HG02970 (cell line): ENCODE measurements around the gene PRKCI.
"Not testable (repeated sequence)": the region's sequence is repeated elsewhere in the genome, so short reads cannot be mapped to it uniquely, and the experiment has no call there.

Experiments used
- ATAC-seq: cut with Tn5 transposase; IDR thresholded peaks from one replicate; pipeline ENCODE4 v1.9.1; 2021; ENCODE audit warnings: mild to moderate bottlenecking, moderate library complexity, moderate number of reproducible peaks; ENCODE audit not compliant: unreplicated experiment, low FRiP score

The PRKCI gene

DNA sequence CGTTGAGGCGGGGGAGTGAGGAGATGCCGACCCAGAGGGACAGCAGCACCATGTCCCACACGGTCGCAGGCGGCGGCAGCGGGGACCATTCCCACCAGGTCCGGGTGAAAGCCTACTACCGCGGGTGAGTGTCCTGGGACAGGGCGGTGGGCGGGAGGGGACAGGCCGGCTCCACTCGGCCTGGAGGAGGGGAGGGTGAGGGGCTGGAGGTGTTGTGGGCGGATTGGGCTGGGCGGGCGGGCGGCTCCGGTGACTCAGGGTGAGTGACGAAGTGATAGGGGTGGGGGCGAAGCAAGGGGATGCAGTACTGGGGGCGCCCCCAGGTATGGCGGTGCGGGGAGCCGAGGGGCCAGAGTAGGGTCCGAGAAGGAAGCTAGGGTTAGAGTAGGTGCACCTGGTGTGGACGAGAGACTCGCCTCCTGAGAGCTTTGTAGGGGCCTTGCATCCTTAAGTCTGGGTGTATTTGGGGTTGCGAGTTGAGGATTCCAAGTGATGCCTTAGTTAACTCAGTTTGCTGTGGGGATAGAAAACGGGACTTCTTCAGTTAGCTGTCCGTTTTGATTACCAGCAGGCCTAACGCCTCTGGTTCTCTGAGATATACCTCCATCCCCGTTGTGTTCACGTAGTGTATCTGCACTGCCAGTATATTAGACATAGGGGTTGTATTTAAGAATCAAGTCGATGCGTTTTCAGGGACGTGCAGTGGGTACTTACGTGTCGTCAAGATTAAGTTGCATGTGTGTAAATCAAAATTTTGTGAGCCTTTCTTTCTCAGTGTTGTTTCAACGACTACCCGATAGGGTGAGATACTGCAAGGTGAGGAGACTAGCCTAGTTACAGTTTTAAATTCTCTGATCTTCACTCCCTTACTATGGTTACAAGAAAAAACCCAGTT, 670 bp downstream of the PRKCI start:
- peak; percentile 21 for ATAC-seq

DNA sequence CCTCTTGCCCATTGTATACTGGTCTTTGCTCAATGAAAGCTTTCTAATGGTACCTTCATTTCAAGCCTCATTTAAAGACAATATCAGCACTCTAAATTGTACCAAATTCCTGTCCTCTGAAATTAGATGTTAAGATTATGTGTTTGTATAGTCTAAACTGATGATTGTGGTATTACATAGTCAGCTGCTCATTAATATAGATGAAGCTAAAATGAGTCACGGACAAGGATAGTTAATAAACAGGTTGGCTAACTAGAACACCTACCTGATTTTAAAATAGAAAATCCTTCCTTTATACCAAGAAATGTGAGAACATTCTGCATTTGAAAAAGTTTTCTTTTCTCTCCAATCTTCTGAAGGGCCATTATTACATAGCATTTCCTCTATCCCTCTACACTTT, 2.9 kb downstream of the PRKCI start:
- ATAC-seq = no peak

DNA sequence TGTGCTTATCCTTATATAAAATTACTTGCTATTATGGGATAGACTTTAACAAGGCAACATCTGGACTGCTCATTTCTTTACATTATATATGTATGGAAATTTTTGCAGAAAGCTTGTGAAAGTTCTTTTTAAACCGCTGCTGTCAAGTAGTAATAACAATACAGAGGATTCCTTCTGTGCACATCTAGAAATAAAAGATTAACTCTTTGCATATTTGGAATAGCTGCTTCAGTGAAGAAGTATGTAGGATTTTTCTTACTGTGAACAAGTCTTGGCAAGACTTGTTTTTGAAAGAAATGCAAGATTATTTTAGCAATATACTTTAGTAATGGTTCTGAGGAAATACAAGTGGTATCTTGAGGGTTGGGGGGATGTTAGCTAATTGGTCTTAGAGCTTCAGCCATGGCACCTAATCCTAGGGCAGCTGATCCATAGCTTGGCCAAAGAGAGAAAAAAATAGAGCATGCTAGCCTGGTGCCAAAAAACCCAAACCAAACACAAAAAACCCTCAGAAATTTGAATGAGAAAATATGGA, 4.3 kb downstream of the PRKCI start:
- no peak for ATAC-seq

DNA sequence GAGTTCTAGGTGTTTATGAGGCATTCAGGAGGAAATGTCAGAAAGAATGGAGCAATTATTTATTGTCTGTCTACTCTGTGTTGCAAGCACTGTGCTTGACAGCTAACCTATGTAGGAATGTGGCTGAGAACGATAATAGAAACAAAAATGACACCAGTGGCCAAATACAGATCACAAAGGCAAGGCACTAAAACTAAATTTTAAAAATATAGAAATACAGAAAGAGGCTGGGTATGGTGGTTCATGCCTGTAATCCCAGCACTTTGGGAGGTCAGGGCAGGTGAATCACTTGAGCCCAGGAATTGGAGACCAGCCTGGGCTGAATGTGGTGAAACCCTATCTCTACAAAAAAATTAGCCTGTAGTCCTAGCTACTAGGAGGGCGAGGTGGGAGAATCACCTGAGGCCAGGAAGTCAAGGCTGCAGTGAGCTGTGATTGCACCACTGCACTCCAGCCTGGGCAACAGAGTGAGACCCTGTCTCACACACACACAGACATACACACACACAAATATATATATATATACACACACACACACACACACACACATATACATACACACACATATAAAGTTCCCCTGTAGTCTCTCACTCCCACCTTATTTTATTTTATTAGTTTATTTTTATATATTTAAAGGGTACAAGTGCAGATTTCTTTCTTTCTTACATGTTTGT, 6.0 kb downstream of the PRKCI start:
- ATAC-seq = no peak

DNA sequence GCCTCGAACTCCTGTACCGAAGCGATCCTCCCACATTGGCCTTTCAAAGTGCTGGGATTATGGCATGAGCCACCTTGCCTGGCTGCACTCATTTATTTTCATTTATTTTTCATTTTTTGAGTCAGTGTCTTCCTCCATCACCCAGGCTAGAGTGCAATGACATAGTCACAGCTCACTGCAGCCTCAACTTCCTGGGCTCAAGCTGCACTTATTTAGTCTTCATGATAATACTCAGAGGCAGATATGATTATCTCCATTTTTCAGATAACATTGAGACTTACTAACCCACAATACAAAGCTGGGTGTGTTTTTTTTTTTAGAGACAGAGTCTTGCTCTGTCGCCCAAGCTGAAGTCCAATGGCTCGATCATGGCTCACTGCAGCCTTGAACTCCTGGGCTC, 10.0 kb downstream of the PRKCI start:
- ATAC-seq = no peak

DNA sequence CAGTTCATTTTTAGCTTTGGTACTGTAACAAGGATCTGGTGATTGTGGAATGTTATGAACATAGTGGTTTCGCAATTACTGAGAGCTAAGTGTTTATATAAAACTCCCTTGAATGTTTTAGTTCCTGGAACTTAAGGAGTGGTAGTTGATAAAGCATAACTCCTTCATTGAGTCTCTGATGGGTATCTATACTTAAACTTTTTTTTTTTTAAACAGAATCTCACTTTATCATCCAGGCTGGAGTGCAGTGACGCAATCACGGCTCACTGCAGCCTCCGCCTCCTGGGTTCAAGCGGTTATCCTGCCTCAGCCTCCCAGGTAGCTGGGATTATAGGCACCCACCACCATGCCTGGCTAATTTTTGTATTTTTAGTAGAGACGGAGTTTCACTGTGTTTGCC, 11.3 kb downstream of the PRKCI start:
- ATAC-seq = no peak

DNA sequence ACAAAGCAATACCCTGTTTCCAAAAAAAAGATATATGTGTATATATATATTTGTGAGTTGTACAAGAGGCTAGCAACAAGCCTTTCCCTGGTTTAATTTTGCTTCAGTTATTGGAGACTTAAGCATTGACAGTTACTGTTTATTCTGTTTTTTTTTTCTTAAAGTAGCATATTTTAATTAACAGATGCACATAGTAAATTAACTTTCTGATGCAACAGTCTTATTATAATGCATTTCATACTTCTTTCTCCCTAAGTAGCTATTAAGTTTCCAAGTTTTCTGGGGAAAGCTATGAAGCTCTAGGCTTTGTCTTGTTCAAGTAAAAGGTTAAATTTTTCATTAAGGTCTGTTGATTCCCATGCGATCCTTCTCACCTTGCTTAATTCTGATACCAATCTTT, 17.9 kb downstream of the PRKCI start:
- ATAC-seq = no peak

DNA sequence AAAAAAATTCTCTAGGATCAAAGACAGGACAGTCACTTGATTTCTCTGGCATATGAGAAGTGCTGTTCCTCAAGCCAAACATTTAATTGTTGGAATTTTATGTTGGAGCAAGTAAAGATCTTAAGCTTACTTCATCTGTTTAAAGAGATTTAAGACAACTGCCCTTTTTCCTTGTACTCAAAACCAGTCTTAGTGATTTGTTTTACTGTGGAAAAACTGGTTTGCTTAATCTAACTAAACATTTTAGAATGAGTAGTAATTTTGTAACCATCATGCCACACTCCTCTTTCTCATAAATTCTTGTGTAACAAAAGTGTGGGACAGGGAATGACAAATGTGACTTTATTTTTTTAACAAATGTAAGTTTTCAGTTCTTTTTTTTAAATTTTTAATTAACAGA, 18.4 kb downstream of the PRKCI start:
- ATAC-seq = no peak

DNA sequence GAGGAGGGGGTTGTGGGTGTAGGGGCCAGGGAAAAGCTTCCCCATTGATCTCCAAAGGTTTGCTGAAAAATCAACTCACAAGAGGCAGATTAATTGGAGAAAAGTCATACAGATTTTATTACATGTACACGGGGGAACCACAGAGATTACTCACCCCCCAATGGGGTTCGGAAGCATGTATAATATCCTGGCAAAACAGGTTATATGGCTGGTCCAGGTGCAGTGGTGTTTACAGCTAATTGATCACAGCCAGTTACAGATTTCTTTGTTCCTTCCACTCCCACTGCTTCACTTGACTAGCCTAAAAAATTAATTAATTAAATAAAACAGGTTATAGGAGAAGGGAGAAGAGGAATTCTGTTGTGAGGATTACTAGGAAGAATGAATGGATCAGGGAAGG, 22.4 kb downstream of the PRKCI start:
- ATAC-seq = no peak

DNA sequence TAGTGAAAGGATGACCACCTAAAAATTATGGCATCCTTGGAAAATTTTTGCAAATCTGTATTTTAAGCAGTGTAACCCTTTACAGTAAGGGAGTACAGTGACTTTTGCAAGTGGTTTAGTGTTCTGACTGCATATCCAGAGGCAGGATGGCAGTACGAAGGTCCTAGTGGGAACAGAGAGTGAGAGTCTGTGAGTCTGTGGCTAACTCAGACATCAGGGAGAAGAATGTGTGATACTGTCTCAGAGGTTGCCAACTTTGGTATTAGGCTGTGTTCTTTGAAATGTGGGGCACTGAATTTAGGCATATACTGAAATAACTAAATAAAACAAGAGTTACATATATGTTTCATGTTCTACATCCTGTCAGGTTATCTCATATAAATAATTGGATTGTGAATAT, 25.7 kb downstream of the PRKCI start:
- no peak for ATAC-seq

DNA sequence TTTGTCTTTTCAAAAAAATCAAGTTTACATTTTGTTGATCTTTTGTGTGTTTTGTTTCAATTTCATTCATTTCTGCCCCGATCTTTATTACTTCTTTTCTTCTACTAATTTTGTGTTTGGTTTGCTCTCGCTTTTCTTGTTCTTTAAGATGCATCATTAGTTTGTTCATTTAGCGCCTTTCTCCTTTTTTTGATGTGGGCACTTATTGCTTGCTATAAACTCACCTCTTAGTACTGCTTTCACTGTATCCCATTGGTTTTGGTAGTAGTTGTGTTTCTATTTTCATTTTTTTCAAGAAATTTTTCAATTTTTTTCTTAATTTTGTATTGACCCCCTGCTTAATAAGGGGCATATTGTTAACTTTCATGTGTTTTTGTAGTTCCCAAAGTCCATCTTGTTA, 34.4 kb downstream of the PRKCI start:
- no peak for ATAC-seq

DNA sequence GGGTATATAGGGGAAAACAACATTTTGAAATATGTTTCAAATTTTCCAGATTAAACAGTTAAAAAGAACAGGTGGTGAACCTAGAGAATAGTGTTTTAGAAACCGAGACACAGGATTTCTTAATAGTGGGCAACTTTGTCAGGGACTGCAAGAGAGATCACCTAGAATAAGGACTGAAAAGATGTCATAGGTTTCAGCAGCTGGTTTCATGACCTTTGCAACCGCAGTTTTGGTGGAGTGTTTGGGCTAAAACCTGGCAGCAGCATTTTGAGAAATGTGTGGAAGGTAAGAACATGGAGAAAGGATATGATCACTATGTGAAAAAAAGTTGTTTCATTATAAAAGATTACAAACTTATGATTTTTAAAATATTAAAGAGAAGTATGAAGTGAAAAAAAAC, 34.9 kb downstream of the PRKCI start:
- peak; percentile 69 for ATAC-seq

DNA sequence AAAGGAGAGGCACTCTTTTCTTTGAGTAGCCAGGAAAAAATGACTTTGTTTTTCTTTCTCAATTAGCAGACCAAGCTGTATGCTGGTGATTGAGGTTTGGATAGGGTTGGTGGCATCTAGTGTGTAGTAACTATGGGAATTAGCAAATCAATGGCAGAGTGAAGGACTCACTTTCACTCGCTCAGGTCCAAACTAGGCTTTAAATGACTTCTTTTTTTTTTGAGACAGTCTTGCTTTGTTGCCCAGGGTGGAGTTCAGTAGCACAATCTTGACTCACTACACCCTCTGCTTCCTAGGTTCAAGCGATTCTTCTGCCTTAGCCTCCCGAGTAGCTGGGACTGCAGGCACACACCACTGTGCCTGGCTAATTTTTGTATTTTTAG, 35.9 kb downstream of the PRKCI start:
- ATAC-seq = no peak

DNA sequence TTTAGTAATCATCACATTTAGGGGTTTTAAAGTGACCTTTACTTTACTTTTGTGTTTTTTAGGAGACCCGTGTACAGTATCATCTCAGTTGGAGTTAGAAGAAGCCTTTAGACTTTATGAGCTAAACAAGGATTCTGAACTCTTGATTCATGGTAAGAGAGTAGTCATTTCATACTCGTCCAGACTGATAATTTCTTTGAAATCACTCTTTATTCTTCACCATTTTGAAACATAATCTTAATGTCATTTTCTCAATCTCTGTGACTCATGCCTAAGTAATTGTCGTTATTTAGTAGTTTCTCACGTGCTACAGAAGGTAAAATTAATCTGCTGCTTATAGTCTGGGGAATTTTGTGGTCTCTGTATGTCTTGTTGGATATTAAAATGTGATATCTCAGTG, 37.7 kb downstream of the PRKCI start:
- ATAC-seq = no peak

DNA sequence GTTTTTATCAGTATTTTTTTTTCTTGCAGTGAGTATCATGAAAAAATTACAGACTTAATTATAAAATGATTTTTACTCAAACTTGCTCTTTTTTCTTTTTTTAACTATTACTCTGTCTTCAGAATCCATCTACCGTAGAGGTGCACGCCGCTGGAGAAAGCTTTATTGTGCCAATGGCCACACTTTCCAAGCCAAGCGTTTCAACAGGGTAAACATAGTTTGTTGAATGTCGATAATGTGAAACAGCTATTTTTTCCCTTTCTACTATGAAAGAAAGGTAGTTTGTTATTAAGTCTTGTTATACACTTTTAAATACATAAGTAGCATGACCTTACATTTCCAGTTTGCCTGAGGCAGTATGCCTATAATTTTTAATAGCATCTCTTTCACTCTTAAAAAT, 45.6 kb downstream of the PRKCI start:
- ATAC-seq = no peak

DNA sequence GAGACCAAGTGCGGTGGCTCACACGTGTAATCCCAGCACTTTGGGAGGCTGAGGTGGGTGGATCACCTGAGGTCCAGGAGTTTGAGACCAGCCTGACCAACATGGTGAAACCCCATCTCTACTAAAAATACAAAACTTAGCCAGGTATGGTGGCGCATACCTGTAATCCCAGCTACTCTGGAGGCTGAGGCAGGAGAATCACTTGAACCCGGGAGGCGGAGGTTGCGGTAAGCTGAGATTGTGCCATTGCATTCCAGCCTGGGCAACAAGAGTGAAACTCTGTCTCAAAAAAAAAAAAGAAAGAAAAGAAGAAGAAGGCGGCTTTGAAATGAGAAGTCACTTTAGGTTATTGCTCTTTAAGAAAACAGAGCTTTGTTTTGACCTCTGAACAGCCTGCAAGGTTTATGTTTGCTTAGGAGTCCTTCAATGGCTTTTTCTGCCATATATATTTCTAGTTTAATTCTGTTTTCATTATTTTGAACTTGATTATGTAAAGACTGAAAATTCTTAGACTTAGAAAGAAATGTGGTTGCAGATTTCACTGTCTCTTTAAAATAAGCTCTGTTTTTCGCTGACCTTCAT, 47.5 kb downstream of the PRKCI start:
- not testable (repeated sequence) for ATAC-seq

DNA sequence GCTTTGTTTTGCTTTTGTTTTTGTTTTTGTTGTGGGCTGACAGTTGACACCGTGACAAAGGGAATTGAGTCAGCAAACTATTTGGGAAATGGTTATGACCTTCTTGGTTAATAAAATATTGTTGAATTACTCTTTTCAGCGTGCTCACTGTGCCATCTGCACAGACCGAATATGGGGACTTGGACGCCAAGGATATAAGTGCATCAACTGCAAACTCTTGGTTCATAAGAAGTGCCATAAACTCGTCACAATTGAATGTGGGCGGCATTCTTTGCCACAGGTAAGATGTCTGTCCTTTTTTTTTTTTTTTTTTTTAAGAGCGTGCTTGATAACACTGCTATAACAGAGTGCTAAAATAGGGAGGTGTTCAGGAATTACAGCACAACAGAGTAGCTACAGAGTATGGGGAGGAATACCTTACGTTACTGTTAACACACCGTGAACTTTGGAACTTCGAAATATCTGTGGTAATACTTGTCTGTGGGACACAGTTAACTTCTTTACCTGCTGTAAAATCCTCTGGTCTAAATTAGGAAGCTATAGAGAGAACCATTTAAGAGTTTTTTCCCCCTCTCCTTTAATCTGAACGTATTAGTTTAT, 48.2 kb downstream of the PRKCI start:
- ATAC-seq = no peak

DNA sequence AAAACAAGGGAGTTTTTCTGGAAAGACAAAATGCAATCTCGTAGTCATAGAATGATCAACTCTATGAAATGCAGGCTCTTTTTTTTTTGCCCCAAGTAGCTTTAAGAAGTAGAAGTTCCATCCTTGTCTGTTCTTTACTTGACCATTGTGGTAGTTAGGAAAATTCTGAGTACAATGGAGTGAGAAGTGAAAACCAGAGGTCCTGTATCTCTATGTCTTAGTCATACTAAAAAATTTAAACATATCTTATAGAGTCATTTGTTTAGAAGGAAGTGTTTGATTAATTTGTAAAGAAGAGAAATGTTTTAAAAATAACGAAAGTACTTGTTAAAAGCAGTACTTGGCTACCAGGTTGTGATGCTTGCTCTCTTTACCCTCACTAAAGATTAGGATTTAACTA, 52.4 kb downstream of the PRKCI start:
- ATAC-seq = no peak

DNA sequence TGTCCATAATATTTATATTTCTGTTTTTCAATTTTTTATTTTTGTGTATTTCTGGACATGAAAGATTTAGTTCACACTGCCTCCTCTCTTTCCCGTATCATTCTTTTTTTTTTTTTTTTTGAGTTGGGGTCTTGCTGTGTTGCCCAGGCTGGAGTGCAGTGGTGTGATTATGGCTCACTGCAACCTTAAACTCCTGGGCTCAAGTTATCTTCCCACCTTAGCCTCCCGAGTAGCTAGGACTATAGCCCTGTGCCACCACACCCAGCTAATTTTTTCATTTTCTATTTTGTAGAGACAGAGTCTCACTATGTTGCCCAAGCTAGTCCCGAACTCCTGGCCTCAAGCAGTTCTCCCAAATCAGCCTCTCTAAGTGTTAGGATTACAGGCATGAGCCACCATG, 53.6 kb downstream of the PRKCI start:
- no peak for ATAC-seq

DNA sequence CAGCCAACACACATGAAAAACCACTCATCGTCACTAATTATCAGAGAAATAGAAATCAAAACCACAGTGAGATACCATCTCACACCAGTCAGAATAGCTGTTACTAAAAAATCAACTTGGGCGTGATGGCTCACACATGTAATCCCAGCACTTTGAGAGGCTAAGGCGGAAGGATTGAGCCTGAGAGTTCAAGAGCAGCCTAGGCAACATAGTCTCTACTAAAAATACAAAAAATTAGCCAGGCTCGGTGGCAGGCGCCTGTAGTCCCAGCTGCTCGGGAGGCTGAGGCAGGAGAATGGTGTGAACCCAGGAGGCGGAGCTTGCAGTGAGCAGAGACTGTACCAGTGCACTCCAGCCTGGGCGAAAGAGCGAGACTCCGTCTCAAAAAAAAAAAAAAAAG, 55.1 kb downstream of the PRKCI start:
- ATAC-seq = not testable (repeated sequence)
